ENCODE measurements around the gene PPP1R10. TPM values are rescaled to one million over a fixed set of nuclear protein-coding genes. Genes with fewer than 3 reads are reported as not detected.
"Not testable (repeated sequence)": the region's sequence is repeated elsewhere in the genome, so short reads cannot be mapped to it uniquely, and the experiment has no call there.

PPP1R10 gene
- total RNA-seq, 1 experiment from 2014 or later, result 44.5 TPM

GRCh38 chr6:30598912-30599624 lies 18.0 kb downstream of the PPP1R10 start:
- CTCF ChIA-PET, result interaction anchor here (0.6 to 1.8 kb wide), 4 partner anchors 11 to 78 kb away, joined by 3 to 8 read pairs (median 4); no protein-coding TSS in a partner anchor

DNA sequence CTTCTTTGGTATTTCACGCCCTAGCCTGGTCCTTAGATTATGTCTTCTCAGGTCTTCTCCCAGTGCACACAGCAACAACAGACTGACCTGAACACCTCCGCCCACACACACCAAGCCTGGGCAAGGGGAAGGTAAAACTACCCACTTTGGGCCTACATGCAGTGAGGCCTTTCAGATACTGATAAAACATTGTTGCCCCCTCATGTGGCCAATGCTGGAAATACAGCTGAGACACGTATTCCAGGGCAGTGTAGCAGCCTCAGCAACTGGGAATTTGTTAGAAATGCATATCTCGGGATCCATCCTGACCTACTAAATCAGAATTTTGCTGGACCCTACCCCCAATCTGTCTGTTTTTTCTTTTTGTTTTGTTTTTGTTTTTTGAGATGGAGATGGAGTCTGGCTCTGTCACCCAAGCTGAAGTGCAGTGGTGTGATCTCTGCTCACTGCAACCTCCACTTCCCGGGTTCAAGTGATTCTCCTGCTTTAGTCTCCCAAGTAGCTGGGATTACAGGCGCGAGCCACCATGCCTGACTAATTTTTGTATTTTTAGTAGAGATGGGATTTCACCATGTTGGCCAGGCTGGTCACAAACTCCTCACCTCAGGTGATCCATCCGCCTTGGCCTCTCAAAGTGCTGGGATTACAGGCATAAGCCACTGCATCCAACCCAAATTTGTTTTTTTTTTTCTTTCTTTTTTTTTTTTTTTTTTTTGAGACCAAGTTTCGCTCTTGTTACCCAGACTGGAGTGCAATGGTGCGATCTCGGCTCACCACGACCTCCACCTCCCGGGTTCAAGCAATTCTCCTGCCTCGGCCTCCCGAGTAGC lies 19.5 kb downstream of the PPP1R10 start:
- not testable (repeated sequence) for H3K27ac ChIP-seq (ENCODE audit: low read length); H3K4me1 ChIP-seq (ENCODE audit: insufficient read depth, low read length); H3K9me2 ChIP-seq (replicated peaks; ENCODE audit: low read length); H2AFZ ChIP-seq (ENCODE audit: low read length); H3F3A ChIP-seq (ENCODE audit: low read length, unreplicated experiment); H3K9me3 ChIP-seq (ENCODE audit: low read length); H3K79me2 ChIP-seq (ENCODE audit: low read length); H3K27me3 ChIP-seq (ENCODE audit: low read length); H3K4me2 ChIP-seq (ENCODE audit: low read length); H4K20me1 ChIP-seq (ENCODE audit: low read length); H3K9ac ChIP-seq (ENCODE audit: low read length); H3K4me3 ChIP-seq (ENCODE audit: low read length)
- TSS peak; percentile 3 for BruUV-seq (replicated peaks)
- ATAC-seq (peak; percentile 89), DNase-seq (peak; percentile 93)
- POLR2A ChIA-PET (ENCODE audit: unreplicated experiment), result interaction anchor here (0.5 kb wide), 2 partner anchors 10 to 70 kb away, joined by 4 to 6 read pairs; no protein-coding TSS in a partner anchor
- TF ChIP-seq, protein P1, sequence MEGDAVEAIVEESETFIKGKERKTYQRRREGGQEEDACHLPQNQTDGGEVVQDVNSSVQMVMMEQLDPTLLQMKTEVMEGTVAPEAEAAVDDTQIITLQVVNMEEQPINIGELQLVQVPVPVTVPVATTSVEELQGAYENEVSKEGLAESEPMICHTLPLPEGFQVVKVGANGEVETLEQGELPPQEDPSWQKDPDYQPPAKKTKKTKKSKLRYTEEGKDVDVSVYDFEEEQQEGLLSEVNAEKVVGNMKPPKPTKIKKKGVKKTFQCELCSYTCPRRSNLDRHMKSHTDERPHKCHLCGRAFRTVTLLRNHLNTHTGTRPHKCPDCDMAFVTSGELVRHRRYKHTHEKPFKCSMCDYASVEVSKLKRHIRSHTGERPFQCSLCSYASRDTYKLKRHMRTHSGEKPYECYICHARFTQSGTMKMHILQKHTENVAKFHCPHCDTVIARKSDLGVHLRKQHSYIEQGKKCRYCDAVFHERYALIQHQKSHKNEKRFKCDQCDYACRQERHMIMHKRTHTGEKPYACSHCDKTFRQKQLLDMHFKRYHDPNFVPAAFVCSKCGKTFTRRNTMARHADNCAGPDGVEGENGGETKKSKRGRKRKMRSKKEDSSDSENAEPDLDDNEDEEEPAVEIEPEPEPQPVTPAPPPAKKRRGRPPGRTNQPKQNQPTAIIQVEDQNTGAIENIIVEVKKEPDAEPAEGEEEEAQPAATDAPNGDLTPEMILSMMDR (conservative IDR thresholded peaks at IDR 0.05; ENCODE audit: low read depth, low read length), result peak; percentile 76
- H3K36me3 ChIP-seq (ENCODE audit: low read depth, low read length), result peaks cover 31% of the 10 kb centered on the region
- CTCF ChIA-PET, result interaction anchor here (0.7 to 2.0 kb wide), 6 partner anchors 17 to 133 kb away, joined by 3 to 19 read pairs (median 9); no protein-coding TSS in a partner anchor
- intact Hi-C loops (cut with micrococcal nuclease), result loop anchor here (1.0 kb wide), 2 partner anchors 56 to 114 kb away; no protein-coding TSS in a partner anchor

More at GRCh38 chr6:30598912-30599624, 18.0 kb downstream of the PPP1R10 start:
- H3K9ac ChIP-seq (ENCODE audit: low read length), result no peak overlapping the region
- no peaks in the 10 kb centered on the region for H3K79me2 ChIP-seq (ENCODE audit: low read length)
- peaks cover 37% of the 10 kb centered on the region for H3K36me3 ChIP-seq (ENCODE audit: low read depth, low read length)
- no TSS peak for BruUV-seq (replicated peaks)
- H3F3A ChIP-seq (ENCODE audit: low read length, unreplicated experiment), result peaks cover 3% of the 10 kb centered on the region
- DNase-seq (no peak), ATAC-seq (peak; percentile 4; the same call in 1 of the 2 replicates)
- no peak overlapping the region for H3K4me3 ChIP-seq (ENCODE audit: low read length)
- H3K4me2 ChIP-seq (ENCODE audit: low read length), result no peak overlapping the region
- no peaks in the 10 kb centered on the region for H4K20me1 ChIP-seq (ENCODE audit: low read length)
- H3K27ac ChIP-seq (ENCODE audit: low read length), result no peak overlapping the region
- no peaks in the 10 kb centered on the region for H3K9me2 ChIP-seq (replicated peaks; ENCODE audit: low read length)
- no peaks in the 10 kb centered on the region for H3K9me3 ChIP-seq (ENCODE audit: low read length)
- POLR2A ChIA-PET (ENCODE audit: unreplicated experiment), result no interaction called here
- no peak for TF ChIP-seq EZH2 (IDR thresholded peaks at IDR 0.05; ENCODE audit: low read length, unreplicated experiment)
- no peak for TF ChIP-seq EZH2phosphoT487 (IDR thresholded peaks at IDR 0.05; ENCODE audit: borderline replicate concordance, low read length)
- TF ChIP-seq, protein P1 (conservative IDR thresholded peaks at IDR 0.05; ENCODE audit: low read depth, low read length), result no peak
- H3K4me1 ChIP-seq (ENCODE audit: insufficient read depth, low read length), result no peaks in the 10 kb centered on the region
- H2AFZ ChIP-seq (ENCODE audit: low read length), result no peak overlapping the region
- intact Hi-C loops (cut with micrococcal nuclease), result no loop called here
- no peaks in the 10 kb centered on the region for H3K27me3 ChIP-seq (ENCODE audit: low read length)
